GM18517 (cell line): ENCODE results near the gene AVP.
"Not testable (repeated sequence)": the region's sequence is repeated elsewhere in the genome, so short reads cannot be mapped to it uniquely, and the experiment has no call there.

ENCODE experiments used
- ATAC-seq: cut with Tn5 transposase; IDR thresholded peaks from one replicate; pipeline ENCODE4 v1.9.1; 2021; ENCODE audit warnings: mild to moderate bottlenecking, moderate library complexity; ENCODE audit not compliant: unreplicated experiment

AVP gene

GRCh38 chr20:3084283-3084985 is at the start of gene AVP:
AVP (minus strand) TSS chr20:3084724; CDS start chr20:3084674, 50 bp downstream.
- ATAC-seq: no peak

- no peak for ATAC-seq
Observed at GRCh38 chr20:3134151-3134550, 49.6 kb upstream of the AVP start.

GRCh38 chr20:3133155-3133554 is 48.6 kb upstream of the AVP start:
- ATAC-seq: no peak

GRCh38 chr20:3130051-3130600 is 45.6 kb upstream of the AVP start:
- ATAC-seq: no peak

- no peak for ATAC-seq
Observed at GRCh38 chr20:3129094-3129493, 44.6 kb upstream of the AVP start.

GRCh38 chr20:3128275-3128984 is 43.9 kb upstream of the AVP start:
- no peak for ATAC-seq

- no peak for ATAC-seq
Observed at GRCh38 chr20:3126527-3126859, 42.0 kb upstream of the AVP start.

GRCh38 chr20:3125776-3126526 is 41.4 kb upstream of the AVP start:
- ATAC-seq: not testable (repeated sequence)

- not testable (repeated sequence) for ATAC-seq
Observed at GRCh38 chr20:3124773-3125560, 40.4 kb upstream of the AVP start.

GRCh38 chr20:3124163-3124562 is 39.6 kb upstream of the AVP start:
- ATAC-seq: not testable (repeated sequence)

GRCh38 chr20:3123542-3123941 is 39.0 kb upstream of the AVP start:
- ATAC-seq: no peak

GRCh38 chr20:3121955-3122610 is 37.6 kb upstream of the AVP start:
- ATAC-seq: no peak

- no peak for ATAC-seq
Observed at GRCh38 chr20:3121271-3121911, 36.9 kb upstream of the AVP start.

- no peak for ATAC-seq
Observed at GRCh38 chr20:3119044-3119443, 34.5 kb upstream of the AVP start.

GRCh38 chr20:3117839-3118379 is 33.4 kb upstream of the AVP start:
- ATAC-seq: not testable (repeated sequence)

GRCh38 chr20:3116341-3116740 is 31.8 kb upstream of the AVP start:
- ATAC-seq: no peak

- no peak for ATAC-seq
Observed at GRCh38 chr20:3115190-3116107, 30.9 kb upstream of the AVP start.

- ATAC-seq: no peak
Observed at GRCh38 chr20:3111995-3112394, 27.5 kb upstream of the AVP start.
